ENCODE measurements around the gene WASF2.
"Not testable (repeated sequence)": the region's sequence is repeated elsewhere in the genome, so short reads cannot be mapped to it uniquely, and the experiment has no call there.

The WASF2 gene

DNA sequence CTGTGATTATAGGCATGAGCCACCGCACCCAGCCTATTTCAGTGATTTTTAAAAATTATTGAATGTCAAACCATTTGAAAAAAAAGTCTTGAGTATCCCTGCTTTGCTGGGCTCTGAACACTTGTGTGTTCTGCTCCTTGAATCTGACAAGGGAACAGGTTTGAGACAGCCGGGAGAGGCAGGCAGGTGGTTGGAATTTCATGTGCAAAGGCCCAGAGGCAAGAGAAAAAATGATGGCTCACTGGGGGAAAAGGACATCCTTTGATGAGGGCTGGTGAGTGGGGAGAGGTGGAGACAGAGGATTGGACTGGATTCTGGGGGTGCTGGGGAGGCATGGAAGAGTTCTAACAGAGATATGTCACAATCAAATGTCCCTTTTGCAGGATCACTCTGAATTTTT is 13.1 kb upstream of the WASF2 start:
- TF ChIP-seq, protein P1, sequence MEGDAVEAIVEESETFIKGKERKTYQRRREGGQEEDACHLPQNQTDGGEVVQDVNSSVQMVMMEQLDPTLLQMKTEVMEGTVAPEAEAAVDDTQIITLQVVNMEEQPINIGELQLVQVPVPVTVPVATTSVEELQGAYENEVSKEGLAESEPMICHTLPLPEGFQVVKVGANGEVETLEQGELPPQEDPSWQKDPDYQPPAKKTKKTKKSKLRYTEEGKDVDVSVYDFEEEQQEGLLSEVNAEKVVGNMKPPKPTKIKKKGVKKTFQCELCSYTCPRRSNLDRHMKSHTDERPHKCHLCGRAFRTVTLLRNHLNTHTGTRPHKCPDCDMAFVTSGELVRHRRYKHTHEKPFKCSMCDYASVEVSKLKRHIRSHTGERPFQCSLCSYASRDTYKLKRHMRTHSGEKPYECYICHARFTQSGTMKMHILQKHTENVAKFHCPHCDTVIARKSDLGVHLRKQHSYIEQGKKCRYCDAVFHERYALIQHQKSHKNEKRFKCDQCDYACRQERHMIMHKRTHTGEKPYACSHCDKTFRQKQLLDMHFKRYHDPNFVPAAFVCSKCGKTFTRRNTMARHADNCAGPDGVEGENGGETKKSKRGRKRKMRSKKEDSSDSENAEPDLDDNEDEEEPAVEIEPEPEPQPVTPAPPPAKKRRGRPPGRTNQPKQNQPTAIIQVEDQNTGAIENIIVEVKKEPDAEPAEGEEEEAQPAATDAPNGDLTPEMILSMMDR (IDR thresholded peaks at IDR 0.05; ENCODE audit: extremely low read depth, missing control alignments): no peak
- DNase-seq (ENCODE audit: low spot score): no peak

DNA sequence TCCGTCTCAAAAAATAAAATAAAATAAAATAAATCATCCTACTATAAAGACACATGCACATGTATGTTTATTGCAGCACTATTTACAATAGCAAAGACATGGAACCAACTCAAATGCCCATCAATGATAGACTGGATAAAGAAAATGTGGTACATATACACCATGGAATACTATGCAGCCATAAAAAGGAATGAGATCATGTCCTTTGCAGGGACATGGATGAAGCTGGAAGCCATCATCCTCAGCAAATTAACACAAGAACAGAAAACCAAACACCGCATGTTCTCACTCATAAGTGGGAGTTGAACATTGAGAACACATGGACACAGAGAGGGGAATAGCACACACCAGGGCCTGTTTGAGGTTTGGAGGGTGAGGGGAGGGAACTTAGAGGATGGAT is 11.2 kb upstream of the WASF2 start:
- DNase-seq (ENCODE audit: low spot score): not testable (repeated sequence)

DNA sequence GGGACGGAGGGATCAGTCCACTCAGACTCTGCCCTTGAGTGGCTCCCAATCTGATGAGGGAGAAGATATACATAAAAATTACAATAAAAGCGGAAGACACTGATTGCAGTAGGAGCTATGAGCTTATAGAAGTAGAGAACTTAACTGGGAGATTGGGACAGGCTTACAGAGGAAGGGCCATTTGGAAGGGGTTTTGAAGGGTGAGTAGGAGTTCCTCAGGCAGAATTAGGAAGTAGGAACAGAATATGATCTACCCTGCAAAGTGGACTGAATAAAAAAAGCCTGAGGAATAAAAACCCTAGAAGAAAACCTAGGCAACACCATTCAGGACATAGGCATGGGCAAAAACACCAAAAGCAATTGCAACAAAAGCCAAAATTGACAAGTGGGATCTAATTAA is 9.2 kb upstream of the WASF2 start:
- no peak for DNase-seq (ENCODE audit: low spot score)
- TF ChIP-seq, protein P1 (IDR thresholded peaks at IDR 0.05; ENCODE audit: extremely low read depth, missing control alignments): no peak

DNA sequence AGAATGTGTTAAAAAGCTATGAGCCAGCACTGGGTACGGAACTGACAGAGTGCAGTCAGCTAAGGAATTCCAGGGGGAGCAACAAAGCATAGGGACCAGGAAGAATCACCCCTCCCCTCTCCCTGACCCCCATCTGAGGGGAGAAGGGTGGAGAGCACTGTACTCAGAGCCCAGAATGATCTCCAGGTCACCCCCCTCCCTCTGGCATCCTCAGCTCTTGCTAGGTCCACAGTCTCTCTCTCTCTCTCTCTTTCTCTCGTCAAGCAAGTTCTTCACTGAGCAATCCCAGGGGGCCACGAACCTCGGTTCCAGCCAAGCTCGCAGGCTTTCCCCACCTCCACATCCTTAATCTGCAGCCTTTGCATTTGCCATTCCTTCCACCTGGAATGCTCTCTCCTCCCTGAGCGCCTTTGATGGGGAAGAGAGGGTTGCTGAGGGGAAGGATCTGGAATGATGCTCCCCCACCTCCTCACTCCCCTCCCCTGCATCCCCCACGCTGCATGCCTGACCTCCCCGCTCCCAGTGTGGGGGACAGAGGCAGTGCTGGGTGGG is 6.7 kb upstream of the WASF2 start:
- TF ChIP-seq, protein P1 (IDR thresholded peaks at IDR 0.05; ENCODE audit: extremely low read depth, missing control alignments): no peak
- no peak for DNase-seq (ENCODE audit: low spot score)

DNA sequence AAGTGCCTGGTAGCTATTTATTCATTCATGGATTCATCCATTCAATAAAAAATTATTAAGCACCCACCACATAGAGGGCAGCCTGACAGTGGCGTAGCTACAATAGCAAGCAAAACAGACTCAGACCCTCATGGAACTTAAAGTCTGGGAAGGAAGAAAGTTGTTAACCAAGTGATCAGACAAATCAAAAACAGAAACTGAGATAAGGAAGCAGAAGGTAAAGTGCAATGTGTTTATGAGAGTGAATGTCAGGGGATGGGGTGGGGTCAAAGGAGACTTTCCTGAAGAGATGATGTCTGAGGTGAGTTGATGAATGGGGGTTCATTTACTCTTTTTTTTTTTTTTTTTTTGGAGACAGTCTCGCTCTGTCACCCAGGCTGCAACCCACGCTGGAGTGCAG is 2.8 kb upstream of the WASF2 start:
- TF ChIP-seq, protein P1 (IDR thresholded peaks at IDR 0.05; ENCODE audit: extremely low read depth, missing control alignments): no peak
- no peak for DNase-seq (ENCODE audit: low spot score)

DNA sequence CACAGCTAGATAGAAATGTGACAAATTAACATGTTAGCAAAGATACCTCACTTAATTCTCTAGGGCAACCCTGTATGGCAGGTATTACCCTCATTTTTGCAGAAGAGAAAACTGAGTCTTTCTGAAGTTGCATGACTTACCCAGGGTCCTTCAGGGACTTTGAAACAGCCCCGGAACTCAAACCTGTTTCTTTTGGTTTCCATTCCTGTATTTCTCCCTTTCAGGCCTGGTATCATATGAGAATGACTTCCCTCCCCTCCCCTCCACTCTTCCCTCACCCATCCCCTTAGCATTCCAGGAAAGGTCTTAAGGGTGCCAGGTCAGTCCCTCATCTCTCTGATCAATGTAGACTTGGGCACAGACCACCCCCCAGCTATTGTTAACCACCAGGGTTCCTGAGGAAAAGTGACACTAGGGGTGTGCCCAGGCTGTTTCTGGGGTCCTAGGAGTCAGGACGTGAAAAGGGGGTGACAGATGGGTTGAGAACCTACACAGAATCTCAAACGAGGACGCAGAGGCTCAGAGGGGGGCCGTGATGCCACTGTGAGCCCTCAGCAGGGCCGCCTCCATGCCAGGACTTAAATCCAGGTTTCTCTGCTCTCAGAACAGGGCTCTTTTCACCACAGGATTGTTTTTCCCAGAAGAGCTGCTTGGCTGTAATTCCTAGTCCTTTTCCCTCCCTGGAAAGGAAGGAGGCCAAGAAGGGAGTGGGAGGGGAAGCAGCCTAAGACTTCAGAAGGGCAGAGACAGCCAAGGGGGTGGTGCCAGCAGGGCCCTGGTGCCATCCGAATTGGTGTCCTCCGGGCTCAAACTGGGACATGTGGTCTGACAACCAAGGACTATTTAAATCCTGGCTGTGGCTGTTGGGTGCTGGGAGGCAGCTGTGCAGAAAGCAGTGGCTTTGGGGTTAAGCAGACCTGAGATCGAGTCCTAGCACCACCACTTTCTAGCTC is 2.1 kb upstream of the WASF2 start:
- TF ChIP-seq, protein P1 (IDR thresholded peaks at IDR 0.05; ENCODE audit: extremely low read depth, missing control alignments): no peak
- DNase-seq (ENCODE audit: low spot score): no peak

DNA sequence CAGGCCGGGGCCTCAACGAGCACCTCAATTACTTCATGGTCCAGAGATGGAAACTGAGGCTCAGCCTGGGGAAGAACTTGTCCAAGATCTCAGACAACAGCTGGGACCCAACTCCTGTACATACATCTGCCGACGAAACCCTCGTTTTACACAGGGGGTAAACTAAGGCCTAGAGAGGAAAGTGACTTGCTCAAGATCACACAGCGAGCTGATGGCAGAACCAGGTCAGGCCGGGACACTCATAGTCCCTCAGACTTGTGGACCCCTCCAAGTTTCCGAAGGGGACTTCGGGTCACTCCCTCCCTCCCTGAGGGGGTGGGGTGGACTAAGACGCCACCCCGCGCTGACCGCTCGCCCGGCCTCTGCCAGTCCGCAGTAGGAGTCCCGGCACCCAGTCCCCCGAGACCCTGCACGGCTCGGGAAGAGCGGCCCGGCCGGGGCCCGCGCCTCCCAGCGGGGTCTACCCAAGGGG is 430 bp downstream of the WASF2 start:
- DNase-seq (ENCODE audit: low spot score): no peak
- TF ChIP-seq, protein P1 (IDR thresholded peaks at IDR 0.05; ENCODE audit: extremely low read depth, missing control alignments): no peak

Measured in GM20000 (cell line).